ENCODE data around the gene CLMP.

CLMP gene

GRCh38 chr11:123195188-123196059, at the start of gene CLMP:
CLMP (minus strand) TSS chr11:123195248; CDS start chr11:123194940, 308 bp downstream.
- no peak for DNase-seq (ENCODE audit: low read depth in 3 of 3, low spot score in 1 of 3)

DNA sequence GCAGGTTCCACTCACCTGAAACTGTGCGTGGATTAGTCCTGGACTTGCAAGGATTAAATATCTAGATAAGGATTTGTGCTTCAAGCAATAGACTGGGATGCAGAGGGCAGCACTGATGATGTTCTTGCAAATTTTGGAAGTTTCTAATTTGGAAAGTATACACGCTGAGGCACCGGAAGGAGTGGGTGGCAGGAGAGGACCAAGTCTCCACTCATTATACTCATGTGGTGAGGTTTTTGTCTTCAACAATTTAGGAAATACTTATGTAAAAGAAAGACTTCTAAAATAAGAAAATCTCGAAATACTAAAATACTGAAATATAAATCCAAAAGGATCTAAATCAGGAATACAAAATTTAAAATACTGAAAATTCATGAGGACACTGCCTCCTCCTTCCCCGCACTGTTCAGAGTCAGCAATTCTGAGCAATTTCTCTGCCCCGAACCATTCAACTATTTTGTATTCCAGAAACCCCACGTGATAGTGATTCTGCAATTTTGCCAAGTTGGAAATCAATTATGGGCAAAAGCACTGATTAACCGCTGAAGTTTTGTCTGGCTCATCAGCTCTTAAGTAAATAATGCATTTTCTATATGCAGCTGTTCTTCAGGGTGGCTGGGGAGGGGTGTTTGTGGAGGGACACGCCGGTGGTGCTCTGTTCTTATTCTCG, 47.0 kb upstream of the CLMP start:
- DNase-seq (ENCODE audit: low read depth in 3 of 3, low spot score in 1 of 3) = no peak

- no peak for DNase-seq (ENCODE audit: low read depth in 3 of 3, low spot score in 1 of 3)
Measured at GRCh38 chr11:123241294-123241693, 46.2 kb upstream of the CLMP start.

GRCh38 chr11:123239191-123240150, 44.4 kb upstream of the CLMP start:
- DNase-seq (ENCODE audit: low read depth in 3 of 3, low spot score in 1 of 3) = no peak

DNA sequence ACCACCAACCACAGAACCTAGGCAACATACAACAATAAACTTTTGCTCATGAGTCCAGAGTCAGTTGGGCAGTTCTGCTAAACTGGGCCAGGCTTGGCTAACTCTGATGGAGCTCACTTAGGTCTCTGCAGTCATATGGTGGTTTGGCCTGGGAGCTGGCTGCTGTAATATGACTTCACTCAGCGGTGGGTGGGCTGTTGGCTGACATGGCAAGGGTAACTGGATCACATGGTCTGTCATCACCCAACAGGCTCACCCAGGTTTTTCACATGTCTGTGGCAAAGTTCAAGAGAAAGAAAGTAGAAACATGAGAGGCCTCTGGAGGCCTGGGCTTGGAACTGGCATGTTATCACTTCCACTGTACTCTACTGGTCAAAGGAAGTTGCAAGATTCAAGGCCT, 43.2 kb upstream of the CLMP start:
- no peak for DNase-seq (ENCODE audit: low read depth in 3 of 3, low spot score in 1 of 3)

- DNase-seq (ENCODE audit: low read depth in 3 of 3, low spot score in 1 of 3) = no peak
Measured at GRCh38 chr11:123236879-123237278, 41.8 kb upstream of the CLMP start.

DNA sequence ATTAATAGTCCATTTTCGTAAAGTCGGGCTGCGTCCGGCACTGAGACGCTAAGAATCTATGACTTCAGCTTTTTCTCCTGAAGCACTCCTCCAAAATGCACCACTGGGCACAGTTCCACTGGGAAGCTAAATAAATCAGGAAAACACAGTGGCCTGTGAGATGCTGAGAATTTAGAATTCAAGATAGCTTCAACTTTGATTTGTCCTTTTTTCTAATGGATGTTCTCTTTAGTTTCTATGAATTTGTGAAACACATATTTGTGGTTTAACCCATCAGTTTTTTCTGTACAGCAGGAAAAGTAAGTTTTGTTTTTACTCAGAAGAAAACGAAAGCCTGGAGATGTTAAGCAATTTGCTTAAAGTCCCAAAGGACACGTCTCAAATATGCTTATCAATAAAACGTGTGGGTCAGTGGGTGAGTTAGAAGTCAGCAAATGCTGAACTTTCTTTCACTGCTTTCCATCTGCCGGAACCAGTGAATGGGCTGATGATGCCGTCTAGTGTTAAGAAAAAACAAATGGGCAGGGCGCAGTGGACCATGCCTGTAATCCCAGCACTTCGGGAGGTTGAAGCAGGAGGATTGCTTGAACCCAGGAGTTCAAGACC, 40.7 kb upstream of the CLMP start:
- no peak for DNase-seq (ENCODE audit: low read depth in 3 of 3, low spot score in 1 of 3)

DNA sequence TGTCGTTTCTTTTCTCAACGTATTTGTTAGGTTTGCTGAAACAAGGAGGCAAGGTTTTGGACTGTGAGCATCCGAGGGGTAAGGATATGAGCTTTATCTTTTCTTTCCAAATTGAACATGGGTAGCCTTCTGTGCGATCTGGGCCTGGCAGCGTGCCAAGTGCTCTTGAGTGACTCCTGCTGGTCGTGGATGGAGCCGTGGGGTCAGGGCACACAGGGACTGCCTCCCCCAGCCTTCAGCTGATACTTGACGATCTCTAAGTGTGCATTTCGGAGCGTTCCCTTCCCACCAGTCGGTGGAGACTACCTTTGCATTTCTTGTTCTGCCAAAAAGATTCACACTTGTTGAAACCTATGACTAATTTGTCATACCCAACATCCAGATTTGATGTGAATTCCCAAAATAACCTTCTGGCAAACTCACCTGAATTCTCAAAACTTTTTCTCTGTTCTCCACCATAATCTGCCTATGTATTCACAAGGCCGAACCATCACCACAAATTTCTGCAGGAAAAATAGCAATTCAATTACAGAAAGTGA, 40.1 kb upstream of the CLMP start:
- DNase-seq (ENCODE audit: low read depth in 3 of 3, low spot score in 1 of 3) = peak in 2 of 3 donors; percentile 15 to 39

- DNase-seq (ENCODE audit: low read depth in 3 of 3, low spot score in 1 of 3) = no peak
Measured at GRCh38 chr11:123233975-123234334, 38.9 kb upstream of the CLMP start.

DNA sequence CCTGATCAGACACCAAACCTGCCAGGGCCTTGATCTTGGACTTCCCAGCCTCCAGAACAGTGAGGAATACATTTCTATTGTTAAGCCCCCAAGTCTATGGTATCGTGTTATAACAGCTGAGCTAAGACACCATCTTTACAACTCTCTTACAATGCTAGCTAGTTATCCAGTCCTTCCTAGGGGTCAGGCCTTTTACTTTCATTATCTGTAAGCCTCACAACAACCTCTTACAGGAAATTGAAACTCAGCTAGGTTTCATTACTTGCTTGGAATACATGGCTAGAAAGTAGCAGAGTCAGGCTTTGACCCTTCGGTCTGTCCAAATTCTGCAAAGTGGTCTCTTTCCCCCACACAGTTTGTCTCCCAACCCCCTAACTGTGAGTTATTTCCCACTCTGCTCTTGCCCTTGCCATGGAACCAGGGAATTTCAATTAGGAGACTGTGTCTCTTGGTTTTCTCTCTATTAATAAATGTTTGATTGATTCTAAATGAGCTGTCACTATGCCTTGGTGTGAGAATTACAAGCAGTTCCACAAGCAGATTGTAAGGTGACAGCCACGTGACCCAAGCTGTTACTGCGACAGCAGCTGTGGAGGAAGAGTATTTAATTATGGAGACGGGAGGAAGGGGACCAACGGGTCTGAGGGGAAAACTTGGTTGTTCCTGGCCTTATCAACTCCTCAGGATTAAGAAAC, 38.4 kb upstream of the CLMP start:
- no peak for DNase-seq (ENCODE audit: low read depth in 3 of 3, low spot score in 1 of 3)

GRCh38 chr11:123231777-123232176, 36.7 kb upstream of the CLMP start:
- no peak for DNase-seq (ENCODE audit: low read depth in 3 of 3, low spot score in 1 of 3)

DNA sequence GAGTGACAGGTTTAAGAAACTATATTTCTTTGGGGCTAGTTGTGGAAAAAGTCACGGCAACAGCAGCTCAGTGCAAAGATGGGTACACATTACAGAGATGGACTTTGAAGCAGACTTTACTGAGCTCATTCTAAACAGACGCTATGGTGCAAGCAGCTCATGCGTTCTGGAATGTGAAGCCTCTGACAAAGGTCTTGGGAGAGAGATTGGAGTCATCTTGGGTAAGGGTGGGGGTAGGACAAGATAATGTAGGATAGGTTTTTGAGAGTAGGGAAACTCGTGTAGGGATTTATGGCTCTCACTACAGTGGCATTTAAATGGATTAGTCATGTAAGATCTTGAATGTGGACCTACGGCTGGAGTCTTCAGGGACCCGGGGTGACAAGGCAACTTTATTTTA, 36.2 kb upstream of the CLMP start:
- no peak for DNase-seq (ENCODE audit: low read depth in 3 of 3, low spot score in 1 of 3)

DNA sequence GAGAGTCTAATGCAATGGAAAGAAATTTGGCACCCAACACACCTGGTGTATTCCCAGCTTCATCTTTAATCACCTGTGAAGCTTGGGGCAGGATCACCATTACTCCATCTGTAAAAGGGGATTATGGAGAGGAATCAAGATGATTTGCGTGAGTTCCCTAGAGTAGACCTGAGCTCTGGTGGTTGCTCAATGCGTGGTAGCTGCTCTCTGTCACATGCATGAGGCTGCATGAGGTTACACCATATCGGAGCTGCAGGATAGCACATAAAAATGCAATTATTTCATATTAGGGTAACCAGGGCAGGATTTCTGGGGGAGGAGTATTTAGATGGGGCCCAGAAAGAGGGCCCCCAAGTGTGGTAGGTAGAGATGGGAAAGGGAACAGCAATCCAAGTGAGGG, 35.3 kb upstream of the CLMP start:
- no peak for DNase-seq (ENCODE audit: low read depth in 3 of 3, low spot score in 1 of 3)

GRCh38 chr11:123228496-123229163, 33.6 kb upstream of the CLMP start:
- DNase-seq (ENCODE audit: low read depth in 3 of 3, low spot score in 1 of 3) = no peak

DNA sequence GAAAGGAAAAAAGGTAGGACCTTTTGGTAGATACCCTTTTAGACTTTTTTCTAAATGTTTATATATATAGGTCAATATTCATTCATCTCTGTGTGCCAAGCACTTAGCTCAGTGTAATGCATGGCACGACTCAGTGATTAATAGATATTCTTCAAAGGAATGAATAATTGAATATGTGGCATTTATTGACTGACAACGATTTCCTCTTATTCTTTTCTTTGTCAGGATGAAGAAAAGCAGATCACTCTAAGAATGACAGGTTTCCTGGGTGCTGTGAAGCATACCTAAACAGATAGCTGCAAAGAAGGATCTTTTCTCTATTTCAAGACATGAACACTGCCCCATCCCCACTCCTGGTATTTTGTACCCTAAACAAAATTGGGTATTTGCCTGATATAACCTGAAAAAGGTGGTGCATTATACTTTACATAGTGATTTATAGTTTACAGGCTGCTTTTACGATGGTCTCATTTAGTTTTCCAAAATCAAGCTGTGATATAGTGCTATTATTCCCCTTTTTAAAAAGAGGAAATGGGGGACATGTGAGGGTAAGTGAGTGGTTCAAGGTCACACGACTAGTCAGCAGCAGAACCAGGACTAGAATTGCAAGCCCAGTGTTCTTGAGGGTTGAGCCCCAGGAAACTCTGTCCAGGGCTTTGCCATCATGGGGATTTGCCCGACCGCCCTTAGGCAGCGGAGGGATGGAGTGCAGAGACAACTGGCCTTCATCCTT, 32.9 kb upstream of the CLMP start:
- no peak for DNase-seq (ENCODE audit: low read depth in 3 of 3, low spot score in 1 of 3)

GRCh38 chr11:123221584-123221983, 26.5 kb upstream of the CLMP start:
- no peak for DNase-seq (ENCODE audit: low read depth in 3 of 3, low spot score in 1 of 3)

GRCh38 chr11:123221096-123221561, 26.1 kb upstream of the CLMP start:
- DNase-seq (ENCODE audit: low read depth in 3 of 3, low spot score in 1 of 3) = no peak

DNA sequence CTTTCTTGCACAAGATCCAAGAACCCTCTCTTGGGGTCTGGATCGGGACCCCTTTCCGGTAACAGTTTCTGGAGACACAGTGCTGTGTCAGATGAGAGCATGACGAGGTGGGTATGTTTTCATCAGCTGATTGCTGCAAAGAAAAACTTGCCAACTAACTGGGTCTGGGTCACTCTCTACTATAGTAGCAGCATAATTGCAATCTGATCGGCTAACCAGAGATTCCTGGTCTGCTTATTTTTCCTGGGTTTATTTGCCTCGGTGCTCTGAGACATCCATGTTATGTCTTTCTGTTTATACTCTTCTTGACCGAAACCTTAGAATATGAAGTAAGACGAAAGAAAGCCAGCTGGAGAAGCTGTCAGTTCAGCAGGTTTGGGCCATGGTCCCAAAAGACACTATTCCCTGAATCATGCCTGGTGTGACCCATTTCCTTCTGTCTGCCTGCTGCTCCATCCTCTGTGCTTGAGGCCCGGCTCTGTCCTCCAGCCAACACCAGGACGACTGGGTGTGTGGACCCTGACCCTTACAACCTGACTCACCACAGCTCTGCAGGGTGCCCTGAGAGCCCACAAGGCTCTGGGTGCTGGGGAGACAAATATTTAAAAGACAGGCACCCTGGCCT, 24.1 kb upstream of the CLMP start:
- DNase-seq (ENCODE audit: low read depth in 3 of 3, low spot score in 1 of 3) = no peak

All from stimulated activated CD4-positive, alpha-beta T cell treated with anti-CD3 and anti-CD28 coated beads, TNF-alpha, amount 100 ng/mL, for 1 hour (primary cell).